Kasumi-1 (cell line): ENCODE data around the gene ZNF239.
"Not testable (repeated sequence)": the region's sequence is repeated elsewhere in the genome, so short reads cannot be mapped to it uniquely, and the experiment has no call there.

Source experiments
- DNase-seq, 2 experiments: peaks; one replicate each; lab custom pipeline; 2025; lab: John Stamatoyannopoulos, UW

ZNF239 gene

DNA sequence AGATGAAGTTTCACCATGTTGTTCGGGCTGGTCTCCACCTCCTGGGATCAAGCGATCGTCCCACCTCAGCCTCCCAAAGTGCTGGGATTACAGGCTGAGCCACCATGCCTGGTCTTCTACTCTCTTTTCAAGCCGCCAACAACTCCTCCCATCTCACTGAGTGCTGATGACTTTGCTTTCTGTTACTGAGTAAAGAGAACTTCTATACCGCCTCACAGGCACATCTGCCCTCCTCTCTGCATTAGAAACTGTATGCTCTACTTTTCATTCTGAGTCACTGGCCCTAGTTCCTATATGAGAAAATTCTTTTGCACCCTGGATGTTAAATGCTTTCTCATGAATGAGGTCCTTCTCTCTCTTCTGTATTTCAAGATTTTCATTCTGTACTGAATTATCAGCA lies 2.2 kb upstream of the ZNF239 start:
- no peak for DNase-seq

GRCh38 chr10:43576062-43576461 lies 1.6 kb upstream of the ZNF239 start:
- no peak for DNase-seq

GRCh38 chr10:43574906-43575305 lies 490 bp upstream of the ZNF239 start:
- DNase-seq: no peak

- DNase-seq: no peak
Observed at GRCh38 chr10:43573250-43574000, 991 bp downstream of the ZNF239 start.

- peak; percentile 49 to 60 for DNase-seq
Observed at GRCh38 chr10:43570971-43571370, 3.4 kb downstream of the ZNF239 start.

DNA sequence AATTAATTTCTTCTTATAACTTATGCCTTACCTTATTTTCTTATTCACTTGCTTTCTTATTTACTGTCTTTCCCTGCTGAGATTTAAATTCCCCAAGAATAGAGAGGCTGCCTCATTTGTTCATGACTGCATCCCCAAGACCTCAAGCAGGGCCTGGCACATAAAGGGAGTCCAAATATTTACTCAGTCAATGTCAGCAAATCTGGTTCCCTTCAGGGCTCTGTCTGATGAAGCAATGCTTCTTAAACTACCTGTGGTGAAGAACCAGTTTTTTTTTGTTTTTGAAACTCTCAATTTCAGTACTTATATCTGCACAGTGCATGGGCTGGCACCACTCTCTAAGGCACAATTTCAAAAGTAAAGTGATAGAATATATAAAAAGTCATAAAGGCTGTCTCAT lies 4.7 kb downstream of the ZNF239 start:
- DNase-seq: no peak

DNA sequence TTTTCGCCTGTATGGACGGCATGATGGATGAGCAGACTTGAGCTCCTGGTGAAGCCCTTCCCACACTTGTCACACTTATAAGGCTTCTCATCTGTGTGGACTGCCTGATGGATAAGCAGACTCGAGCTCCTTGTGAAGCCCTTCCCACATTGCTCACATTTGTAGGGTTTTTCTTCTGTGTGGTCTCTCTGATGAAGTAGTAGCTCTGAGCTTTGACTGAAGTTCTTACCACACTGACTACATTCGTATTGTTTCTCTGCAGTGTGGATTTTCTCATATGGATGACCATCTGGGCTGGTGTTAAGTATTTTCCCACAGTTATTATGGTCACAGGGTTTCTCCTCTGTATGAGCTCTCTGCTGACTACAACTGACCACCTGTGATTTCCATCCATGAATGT lies 17.2 kb downstream of the ZNF239 start:
- no peak for DNase-seq

GRCh38 chr10:43543746-43544145 lies 30.7 kb downstream of the ZNF239 start:
- DNase-seq: not testable (repeated sequence)

DNA sequence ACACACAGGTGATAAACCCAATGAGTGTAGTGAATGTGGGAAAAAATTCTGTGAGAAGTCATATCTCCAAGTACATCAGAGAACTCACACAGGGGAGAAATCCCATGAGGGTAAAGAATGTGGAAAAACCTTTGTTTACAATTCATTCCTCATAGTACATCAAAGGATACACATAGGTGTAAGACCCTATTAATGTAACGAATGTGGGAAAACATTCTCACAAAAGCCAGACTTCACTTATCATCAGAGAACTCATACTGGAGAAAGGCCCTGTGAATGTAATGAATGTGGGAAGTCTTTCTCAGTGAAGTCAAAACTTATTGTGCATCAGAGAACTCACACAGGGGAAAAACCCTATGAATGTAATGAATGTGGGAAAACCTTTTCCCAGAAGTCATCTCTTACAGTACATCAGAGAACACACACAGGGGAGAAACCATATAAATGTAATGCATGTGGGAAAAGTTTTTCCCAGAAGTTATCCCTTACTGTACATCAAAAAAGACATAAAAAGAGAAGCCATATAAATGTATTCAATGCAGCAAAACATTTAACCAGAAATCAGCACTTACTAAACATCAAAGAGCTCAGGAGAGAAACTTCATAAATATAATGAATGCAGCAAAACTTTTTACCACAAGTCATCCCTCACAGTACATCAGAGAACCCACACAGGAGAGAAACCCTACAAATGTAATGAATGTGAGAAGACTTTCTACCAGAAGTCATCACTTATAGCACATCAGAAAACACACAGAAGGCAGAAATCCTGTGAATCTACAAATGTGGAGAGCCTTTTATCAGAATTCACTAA lies 49.8 kb downstream of the ZNF239 start:
- no peak for DNase-seq
